Stomach (tissue), 9 donors: Measurements from ENCODE around the gene FBRSL1. TPM values are rescaled to one million over a fixed set of nuclear protein-coding genes. Genes with fewer than 3 reads are reported as not detected.

Experiments
- DNase-seq, 2 donors: peaks; one replicate each; pipeline versions ENCODE4 v3.0.0 to v3.0.0-alpha.2; 2013 to 2019
- H3K27ac ChIP-seq, 5 donors: fragments of 200-600 bp in 4 of 5; sonication (generic) in 4 of 5; one replicate each; pipeline ENCODE4 v1.5.1; 2013 to 2019; ENCODE audit warnings: mild to moderate bottlenecking in 1 of 5, moderate library complexity in 1 of 5
- H3K27me3 ChIP-seq, 3 donors: fragments of 200-600 bp; sonication (generic); one replicate each; pipeline ENCODE4 v1.5.1; 2017 to 2019; ENCODE audit warnings: mixed run types in 1 of 3
- H3K36me3 ChIP-seq, 4 donors: fragments of 200-600 bp; sonication (generic); 1 replicate in 3 of 4; 2 replicates in 1 of 4; pipeline ENCODE4 v1.5.1; 2016 to 2019
- H3K4me1 ChIP-seq, 4 donors: fragments of 200-600 bp; sonication (generic); one replicate each; pipeline ENCODE4 v1.5.1; 2016 to 2019
- H3K4me3 ChIP-seq, 4 donors: fragments of 200-600 bp; sonication (generic) in 3 of 4; one replicate each; pipeline ENCODE4 v1.5.1; 2016 to 2019; ENCODE audit warnings: mild to moderate bottlenecking in 1 of 4
- H3K9me3 ChIP-seq, 4 donors: fragments of 200-600 bp; sonication (generic); one replicate each; pipeline ENCODE4 v1.5.1; 2016 to 2019
- CTCF ChIP-seq, 7 experiments: fragments of 450-650 bp in 4 of 7; fragments of 200-600 bp in 3 of 7; sonication (generic) in 3 of 7; IDR thresholded peaks; one replicate each; pipeline ENCODE4 v1.5.1; 2016 to 2019; ENCODE audit warnings: antibody characterized with exemption in 7 of 7, control low read depth in 2 of 7, mild to moderate bottlenecking in 1 of 7
- EP300 ChIP-seq: sonication (generic); formaldehyde crosslinking; IDR thresholded peaks from one replicate; pipeline ENCODE4 v1.6.1; 2017; ENCODE audit warnings: antibody characterized with exemption
- POLR2A ChIP-seq, 4 donors: fragments of 450-650 bp; IDR thresholded peaks; one replicate each; pipeline ENCODE4 v1.6.1; 2016; ENCODE audit warnings: antibody characterized with exemption in 4 of 4, control low read depth in 2 of 4, mild to moderate bottlenecking in 1 of 4, moderate library complexity in 1 of 4
- POLR2AphosphoS5 ChIP-seq, 3 donors: sonication (generic); formaldehyde crosslinking; IDR thresholded peaks; one replicate each; pipeline ENCODE4 v1.6.1; 2016; ENCODE audit warnings: antibody characterized with exemption in 3 of 3
- WGBS, 5 donors: extraction: QIAGEN DNeasy Blood & Tissue Kit in 3 of 5; methylation state at CpG; one replicate each; pipeline versions ENCODE4 v1.1.5 to v1.1.7; 2013 to 2018; 5-methylcytosine and 5-hydroxymethylcytosine counted together
- intact Hi-C: fragments of 100-400 bp; cut with DNase I; formaldehyde crosslinking; loops from one replicate; pipeline ENCODE4 v1.15.1; 2023; ENCODE audit warnings: low total_unique reads
- polyA plus RNA-seq, 3 donors: library from polyadenylated mRNA; stranded (reverse); fragments of 200-250 nt; gene quantifications; one replicate each; pipeline ENCODE4 v1.2.3, GENCODE V29; 2013
- total RNA-seq, 5 donors: library from RNA; depleted of rRNA; stranded (reverse); fragments of >200 nt; gene quantifications; one replicate each; pipeline versions ENCODE4 v1.1.0 to v1.2.3, GENCODE V29; 2014 to 2016
- donor health status: healthy with polysubstance abuse.
- donor health status: Bipolar disorder and iron deficiency.
- donor health status: healthy.

FBRSL1 gene
- total and polyA plus RNA-seq, 8 donors, result 5.3 to 110 (median 15.7) TPM

GRCh38 chr12:132451836-132452195 is 38.1 kb upstream of the FBRSL1 start:
- Histone ChIP-seq H3K27me3 (peaks cover 0 to 78% (median 21%) of the 10 kb centered on the region in 3 donors), H3K4me1 (peaks cover 0 to 8% (median 0%) of the 10 kb centered on the region in 4 donors), H3K9me3 (no peaks in the 10 kb centered on the region), H3K4me3 (no peak overlapping the region), H3K36me3 (no peaks in the 10 kb centered on the region), H3K27ac (no peak overlapping the region)
- DNase-seq, result no peak
- 84 to 91% (median 89%) methylated on average over 10 of the region's 10 CpGs for WGBS, 5 donors
- intact Hi-C loops, result no loop called here
- TF ChIP-seq CTCF (IDR thresholded peaks at IDR 0.05) (no peak), POLR2AphosphoS5 (IDR thresholded peaks at IDR 0.05) (no peak), POLR2A (IDR thresholded peaks at IDR 0.05) (no peak), EP300 (no peak)

- WGBS, 5 donors, result 82 to 88% (median 84%) methylated on average over 20 to 21 of the region's 21 CpGs
- peaks cover 0 to 8% (median 0%) of the 10 kb centered on the region in 4 donors for H3K4me1 ChIP-seq
- no peak overlapping the region for H3K27ac ChIP-seq
- H3K9me3 ChIP-seq, result no peaks in the 10 kb centered on the region
- TF ChIP-seq EP300 (no peak), CTCF (IDR thresholded peaks at IDR 0.05) (no peak), POLR2A (IDR thresholded peaks at IDR 0.05) (no peak), POLR2AphosphoS5 (IDR thresholded peaks at IDR 0.05) (no peak)
- DNase-seq, result no peak
- peaks cover 0 to 81% (median 24%) of the 10 kb centered on the region in 3 donors for H3K27me3 ChIP-seq
- intact Hi-C loops, result no loop called here
- no peak overlapping the region for H3K4me3 ChIP-seq
- no peaks in the 10 kb centered on the region for H3K36me3 ChIP-seq
Measured at GRCh38 chr12:132452596-132453350, 37.2 kb upstream of the FBRSL1 start.

GRCh38 chr12:132453361-132454192 is 36.4 kb upstream of the FBRSL1 start:
- Histone ChIP-seq H3K27me3 (peaks cover 0 to 81% (median 24%) of the 10 kb centered on the region in 3 donors), H3K36me3 (no peaks in the 10 kb centered on the region), H3K27ac (no peak overlapping the region), H3K9me3 (no peaks in the 10 kb centered on the region), H3K4me3 (no peak overlapping the region), H3K4me1 (peaks cover 0 to 8% (median 0%) of the 10 kb centered on the region in 4 donors)
- 56 to 76% (median 65%) methylated on average over 18 to 28 of the region's 28 CpGs for WGBS, 5 donors
- DNase-seq, result no peak
- intact Hi-C loops, result no loop called here
- TF ChIP-seq POLR2AphosphoS5 (IDR thresholded peaks at IDR 0.05) (no peak), POLR2A (IDR thresholded peaks at IDR 0.05) (no peak), CTCF (IDR thresholded peaks at IDR 0.05) (no peak), EP300 (no peak)

- DNase-seq, result no peak
- H3K9me3 ChIP-seq, result no peaks in the 10 kb centered on the region
- no peak for TF ChIP-seq CTCF (IDR thresholded peaks at IDR 0.05)
- no peak for TF ChIP-seq POLR2AphosphoS5 (IDR thresholded peaks at IDR 0.05)
- TF ChIP-seq EP300, result no peak
- no peak for TF ChIP-seq POLR2A (IDR thresholded peaks at IDR 0.05)
- no peak overlapping the region for H3K27ac ChIP-seq
- intact Hi-C loops, result no loop called here
- peaks cover 0 to 86% (median 28%) of the 10 kb centered on the region in 3 donors for H3K27me3 ChIP-seq
- no peaks in the 10 kb centered on the region for H3K36me3 ChIP-seq
- WGBS, 5 donors, result 59 to 76% (median 70%) methylated on average over 11 to 13 of the region's 13 CpGs
- H3K4me3 ChIP-seq, result no peak overlapping the region
- peaks cover 0 to 8% (median 0%) of the 10 kb centered on the region in 4 donors for H3K4me1 ChIP-seq
Measured at GRCh38 chr12:132454193-132454932, 35.6 kb upstream of the FBRSL1 start.
